Measurements from ENCODE around the gene PNLIPRP3.
A peak's percentile ranks its signal among the peaks of the same experiment; 100 is the strongest.

The PNLIPRP3 gene

DNA sequence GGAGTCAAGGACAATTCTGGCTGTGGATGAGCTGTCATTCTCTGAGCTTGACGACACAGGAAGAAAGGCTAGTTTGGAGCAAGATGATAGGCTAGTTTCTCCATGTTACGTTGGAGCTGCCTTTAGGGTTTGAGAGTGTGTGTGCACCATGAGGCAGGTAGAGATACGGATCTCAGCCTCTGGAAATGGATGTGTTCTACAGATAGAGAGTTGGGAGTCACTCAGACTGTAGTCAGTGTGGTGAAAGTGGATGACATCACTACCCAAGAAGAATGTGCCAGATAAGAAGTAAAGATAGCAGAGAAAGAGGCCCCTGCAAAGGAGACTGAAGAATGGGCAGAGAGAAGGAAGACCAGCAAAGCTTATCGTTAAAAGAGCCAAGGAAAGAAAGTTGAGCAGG, 42.4 kb downstream of the PNLIPRP3 start:
- H3K27me3 Mint-ChIP-seq: no peaks in the 10 kb centered on the region
- no peak for ATAC-seq
- peaks cover 7% of the 10 kb centered on the region for H3K9me3 Mint-ChIP-seq
- no peaks in the 10 kb centered on the region for H3K4me1 Mint-ChIP-seq
- H3K36me3 Mint-ChIP-seq: no peaks in the 10 kb centered on the region
- no peak overlapping the region for H3K27ac Mint-ChIP-seq
- H3K4me3 Mint-ChIP-seq: no peak overlapping the region

DNA sequence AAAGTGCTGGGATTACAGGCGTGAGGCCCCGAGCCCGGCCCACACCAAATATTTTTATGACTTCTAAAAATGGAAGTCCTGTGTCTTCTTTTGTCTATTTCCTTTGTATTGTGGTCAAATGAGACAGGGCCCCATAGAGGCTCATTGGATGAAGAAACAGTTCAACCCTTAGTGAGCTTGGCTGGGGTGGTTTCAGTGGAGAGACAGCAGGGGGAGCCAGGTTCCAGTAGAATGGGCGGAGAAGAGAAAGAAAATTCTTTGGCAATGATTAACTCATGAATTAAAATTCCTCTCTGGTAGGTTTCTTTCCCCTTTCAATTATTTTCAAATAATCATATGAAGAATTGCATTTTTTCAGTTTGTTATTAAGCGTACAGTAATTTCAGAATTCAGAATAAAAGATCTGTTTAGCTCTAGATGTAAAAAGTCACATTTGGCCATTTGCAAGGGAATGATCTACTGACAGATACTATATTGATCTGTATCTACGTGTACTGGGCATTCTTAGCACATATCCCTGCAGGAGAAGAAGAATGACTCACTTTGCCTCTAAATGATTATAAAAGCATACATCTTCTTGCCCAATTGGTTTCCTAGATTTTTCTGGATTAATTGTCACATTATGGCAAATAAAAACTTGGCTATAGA, 43.2 kb downstream of the PNLIPRP3 start:
- H3K4me3 Mint-ChIP-seq: no peak overlapping the region
- no peaks in the 10 kb centered on the region for H3K36me3 Mint-ChIP-seq
- H3K9me3 Mint-ChIP-seq: peaks cover 9% of the 10 kb centered on the region
- H3K4me1 Mint-ChIP-seq: no peaks in the 10 kb centered on the region
- ATAC-seq: no peak
- no peaks in the 10 kb centered on the region for H3K27me3 Mint-ChIP-seq
- no peak overlapping the region for H3K27ac Mint-ChIP-seq

DNA sequence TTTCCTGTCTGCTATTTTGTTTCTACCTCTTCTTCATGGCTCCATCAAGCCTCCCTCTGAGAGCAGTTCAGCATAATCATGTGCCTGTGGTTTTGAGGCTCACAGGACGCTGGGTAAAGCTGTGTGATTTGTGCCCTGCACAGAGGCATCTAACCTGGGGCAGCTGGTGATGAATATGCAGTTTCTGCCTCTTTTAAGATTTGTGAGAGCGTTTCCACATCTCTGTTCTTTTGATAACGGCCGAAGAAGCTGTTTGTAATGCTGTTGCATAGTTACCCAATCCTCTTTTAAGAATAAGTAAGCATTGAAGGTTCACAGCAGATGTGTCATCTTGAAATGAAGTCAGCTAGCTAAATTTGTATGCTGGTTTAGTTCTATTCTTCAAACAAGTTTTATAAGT, 45.2 kb downstream of the PNLIPRP3 start:
- no peaks in the 10 kb centered on the region for H3K36me3 Mint-ChIP-seq
- H3K27me3 Mint-ChIP-seq: no peaks in the 10 kb centered on the region
- H3K4me1 Mint-ChIP-seq: no peaks in the 10 kb centered on the region
- H3K9me3 Mint-ChIP-seq: peaks cover 9% of the 10 kb centered on the region
- ATAC-seq: no peak
- no peak overlapping the region for H3K4me3 Mint-ChIP-seq
- H3K27ac Mint-ChIP-seq: no peak overlapping the region

DNA sequence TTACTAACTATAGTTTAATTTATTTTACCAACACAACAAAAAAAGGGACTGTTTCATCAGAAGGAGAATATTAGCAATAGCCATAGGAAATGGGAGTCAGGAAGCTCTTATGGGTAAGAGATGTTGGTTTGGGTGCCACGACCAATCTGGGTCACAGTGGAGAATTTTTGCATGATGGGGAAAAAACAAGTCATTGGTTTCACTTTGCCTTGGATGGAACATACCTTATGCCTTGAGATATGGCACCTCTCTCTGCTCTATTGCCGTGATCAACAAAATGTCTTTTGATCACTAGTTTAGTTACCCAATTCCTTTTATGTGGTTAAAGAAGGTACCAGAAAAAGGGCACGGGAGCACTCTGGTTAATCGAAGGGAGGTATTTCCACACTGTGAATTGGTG, 48.2 kb downstream of the PNLIPRP3 start:
- H3K4me1 Mint-ChIP-seq: no peaks in the 10 kb centered on the region
- H3K27me3 Mint-ChIP-seq: no peaks in the 10 kb centered on the region
- no peak overlapping the region for H3K27ac Mint-ChIP-seq
- ATAC-seq: no peak
- H3K4me3 Mint-ChIP-seq: no peak overlapping the region
- H3K9me3 Mint-ChIP-seq: peaks cover 6% of the 10 kb centered on the region
- H3K36me3 Mint-ChIP-seq: no peaks in the 10 kb centered on the region

DNA sequence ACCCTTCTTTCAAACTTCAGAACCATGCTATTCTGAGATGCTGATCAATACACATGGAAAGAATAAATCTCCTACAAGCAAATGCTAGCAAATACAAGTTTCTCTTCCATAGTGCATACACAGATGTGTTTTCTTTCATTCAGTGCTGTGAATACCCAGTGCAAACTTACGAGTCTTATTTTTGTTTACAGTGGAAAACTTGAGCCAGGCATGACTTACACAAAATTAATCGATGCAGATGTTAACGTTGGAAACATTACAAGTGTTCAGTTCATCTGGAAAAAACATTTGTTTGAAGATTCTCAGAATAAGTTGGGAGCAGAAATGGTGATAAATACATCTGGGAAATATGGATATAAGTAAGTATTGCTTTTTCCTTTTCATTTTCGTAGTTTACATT, 48.8 kb downstream of the PNLIPRP3 start:
- no peak overlapping the region for H3K4me3 Mint-ChIP-seq
- H3K9me3 Mint-ChIP-seq: peaks cover 6% of the 10 kb centered on the region
- no peak overlapping the region for H3K27ac Mint-ChIP-seq
- no peaks in the 10 kb centered on the region for H3K36me3 Mint-ChIP-seq
- no peaks in the 10 kb centered on the region for H3K4me1 Mint-ChIP-seq
- H3K27me3 Mint-ChIP-seq: no peaks in the 10 kb centered on the region
- no peak for ATAC-seq

DNA sequence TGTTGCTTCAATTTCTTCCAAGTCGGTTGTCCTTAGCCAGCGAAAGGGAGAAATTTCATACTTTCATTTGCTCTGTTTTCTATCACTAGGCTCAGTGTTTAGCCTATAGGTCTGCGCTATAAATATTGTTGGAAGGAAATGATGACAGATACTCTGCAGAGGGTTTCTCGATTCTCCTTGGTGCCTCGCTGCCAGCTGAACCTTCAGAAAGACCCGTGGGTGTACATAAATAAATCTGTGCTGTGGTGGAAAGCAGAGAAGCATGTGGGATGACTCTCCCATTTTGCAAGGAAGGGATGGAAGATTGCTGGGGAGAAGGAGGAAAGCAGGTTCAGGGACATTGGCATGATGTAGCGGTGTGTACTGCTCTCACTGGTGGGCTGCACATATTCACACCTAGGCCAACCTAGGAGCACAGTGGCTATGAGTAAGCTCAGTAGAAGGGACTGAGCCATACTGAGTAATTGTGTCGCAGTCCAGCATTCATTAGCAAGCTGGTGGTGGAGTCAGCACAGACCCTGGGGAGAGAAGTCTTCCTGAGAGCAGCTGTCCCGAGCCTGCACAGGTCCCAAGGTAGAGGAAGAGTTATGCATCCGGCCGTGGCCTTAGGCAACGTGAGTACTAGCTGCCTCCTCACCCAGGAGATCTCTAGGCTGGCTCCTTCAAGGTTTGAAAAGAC, 50.5 kb downstream of the PNLIPRP3 start:
- peaks cover 10% of the 10 kb centered on the region for H3K9me3 Mint-ChIP-seq
- no peaks in the 10 kb centered on the region for H3K27me3 Mint-ChIP-seq
- H3K27ac Mint-ChIP-seq: no peak overlapping the region
- peak; percentile 39 for ATAC-seq
- no peaks in the 10 kb centered on the region for H3K4me1 Mint-ChIP-seq
- no peaks in the 10 kb centered on the region for H3K36me3 Mint-ChIP-seq
- H3K4me3 Mint-ChIP-seq: no peak overlapping the region

DNA sequence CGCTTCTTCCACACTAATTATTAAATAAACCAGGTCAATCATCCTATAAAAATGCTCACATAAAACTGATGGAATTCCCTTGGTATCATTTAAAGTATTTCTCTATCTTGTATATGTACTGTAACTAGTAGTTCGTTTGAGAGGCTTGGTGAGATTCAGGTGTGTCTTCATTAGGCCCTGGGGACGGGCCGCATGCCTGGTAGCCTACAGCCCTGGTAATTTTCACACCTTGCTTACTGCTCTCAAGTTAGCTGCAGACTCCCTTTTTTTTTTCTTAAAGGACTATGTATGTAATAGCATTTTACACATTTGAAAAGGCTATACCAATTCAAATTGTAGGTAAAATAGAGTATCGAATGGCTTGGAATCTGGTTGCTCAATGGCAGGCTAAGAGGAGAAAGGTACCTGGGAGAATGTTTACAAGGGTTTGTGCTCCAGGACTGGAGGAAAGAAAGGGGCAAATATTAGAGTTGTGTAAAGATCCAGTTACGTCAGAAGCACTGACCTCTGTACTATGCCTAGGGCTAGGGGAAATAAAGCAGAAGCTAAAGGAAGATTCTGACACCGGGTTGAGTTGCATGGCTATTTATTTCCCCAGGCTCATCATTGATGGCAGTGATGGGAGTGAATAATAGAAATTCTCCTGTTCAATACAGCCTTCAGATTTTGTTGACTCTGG, 59.3 kb downstream of the PNLIPRP3 start:
- no peak overlapping the region for H3K4me3 Mint-ChIP-seq
- peaks cover 10% of the 10 kb centered on the region for H3K27me3 Mint-ChIP-seq
- H3K36me3 Mint-ChIP-seq: no peaks in the 10 kb centered on the region
- no peak for ATAC-seq
- no peak overlapping the region for H3K27ac Mint-ChIP-seq
- no peaks in the 10 kb centered on the region for H3K4me1 Mint-ChIP-seq
- H3K9me3 Mint-ChIP-seq: no peaks in the 10 kb centered on the region

DNA sequence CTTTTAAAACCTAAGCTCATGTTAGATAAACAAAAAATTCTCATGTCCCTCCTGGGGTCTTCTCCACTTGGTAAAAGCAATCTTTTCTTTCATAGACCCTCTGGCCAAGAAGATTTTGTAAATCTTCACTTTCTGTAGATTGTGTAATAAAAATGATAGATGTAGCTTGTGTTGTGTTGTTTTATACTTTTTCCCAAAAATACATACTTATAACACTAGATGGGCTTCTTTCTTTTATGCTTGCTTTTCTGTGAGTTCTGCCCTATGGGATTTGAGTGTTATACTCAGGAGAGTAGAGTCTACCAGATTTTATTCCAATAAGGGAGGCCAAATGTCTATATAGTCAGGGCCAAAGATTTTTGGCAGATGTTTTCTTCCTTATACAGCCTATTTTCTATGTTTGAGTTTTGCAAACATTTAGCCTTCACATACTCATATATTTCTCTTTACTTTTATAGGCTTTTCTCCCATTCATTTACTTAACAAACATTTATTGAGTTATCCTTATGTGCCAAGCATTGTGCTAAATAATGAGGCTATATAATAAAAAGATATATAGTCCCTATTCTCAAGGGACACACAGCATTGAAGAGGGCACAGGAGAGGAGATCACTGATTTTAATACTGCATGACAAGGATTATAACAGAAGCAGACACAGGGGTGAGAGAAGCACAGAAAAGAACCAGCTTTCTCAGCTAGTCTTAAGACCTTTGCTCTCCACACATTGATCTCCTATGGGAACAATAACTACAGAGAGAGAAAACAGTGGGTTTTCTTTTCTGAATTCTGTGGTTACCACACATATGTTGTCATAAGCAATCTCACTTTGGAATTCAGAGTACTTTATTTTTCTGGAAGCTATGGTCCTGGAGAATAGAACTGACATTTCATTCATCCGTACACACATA, 60.1 kb downstream of the PNLIPRP3 start:
- ATAC-seq: no peak
- no peaks in the 10 kb centered on the region for H3K4me1 Mint-ChIP-seq

DNA sequence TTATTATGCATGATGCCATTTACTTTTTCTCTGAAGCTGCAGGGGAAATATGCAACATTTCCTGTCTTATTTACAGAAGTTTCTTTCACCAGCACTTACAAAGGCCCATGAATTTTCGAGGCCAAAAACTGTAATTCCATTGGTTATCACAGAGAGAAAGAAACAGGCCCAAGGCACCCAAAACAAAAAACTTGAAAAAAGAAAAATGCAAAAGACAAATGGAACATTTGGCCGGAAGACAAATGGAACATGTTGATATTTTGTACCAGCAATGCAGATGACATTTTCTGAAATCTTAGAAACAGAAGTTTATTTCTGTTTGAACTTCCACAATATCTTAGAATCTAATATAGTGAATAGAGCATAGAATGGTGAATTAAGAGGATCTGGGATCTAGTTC, 61.8 kb downstream of the PNLIPRP3 start:
- H3K4me1 Mint-ChIP-seq: no peaks in the 10 kb centered on the region
- no peak overlapping the region for H3K27ac Mint-ChIP-seq
- no peak overlapping the region for H3K4me3 Mint-ChIP-seq
- ATAC-seq: no peak
- peaks cover 3% of the 10 kb centered on the region for H3K9me3 Mint-ChIP-seq
- no peaks in the 10 kb centered on the region for H3K36me3 Mint-ChIP-seq
- peaks cover 10% of the 10 kb centered on the region for H3K27me3 Mint-ChIP-seq

More for the DNA sequence above, 60.1 kb downstream of the PNLIPRP3 start:
- no peak overlapping the region for H3K27ac Mint-ChIP-seq
- peaks cover 10% of the 10 kb centered on the region for H3K27me3 Mint-ChIP-seq
- H3K9me3 Mint-ChIP-seq: no peaks in the 10 kb centered on the region
- no peaks in the 10 kb centered on the region for H3K36me3 Mint-ChIP-seq
- no peak overlapping the region for H3K4me3 Mint-ChIP-seq

DNA sequence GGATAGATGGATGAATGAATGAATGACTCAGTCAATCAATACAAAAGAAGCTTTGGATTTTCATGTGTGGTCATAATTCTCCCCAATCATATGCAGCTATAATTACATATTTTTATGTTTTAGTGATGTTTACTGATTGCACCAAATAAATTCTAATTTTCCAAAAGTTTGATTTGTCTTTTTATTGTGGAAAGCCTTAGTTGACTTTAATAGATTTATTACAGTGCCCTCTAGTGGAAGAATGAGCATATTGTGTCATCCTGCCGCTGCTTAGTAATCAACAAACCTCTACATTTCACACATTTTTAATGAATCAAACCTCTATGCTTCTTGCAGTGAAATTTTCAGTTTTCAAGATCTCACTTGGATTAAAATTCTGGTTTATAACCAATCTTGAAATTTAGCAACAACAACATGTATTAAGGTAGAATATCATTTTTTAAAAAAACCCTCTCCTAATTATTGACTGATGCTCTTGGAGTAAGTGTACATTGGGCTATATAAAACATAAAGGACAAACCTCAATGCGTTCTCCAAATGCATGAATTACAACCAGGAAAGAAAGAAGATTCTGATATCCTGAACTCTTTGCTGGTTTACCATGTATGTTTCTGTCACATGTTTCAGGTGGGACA, 62.5 kb downstream of the PNLIPRP3 start:
- Mint-ChIP-seq H3K27me3 (peaks cover 10% of the 10 kb centered on the region), H3K4me3 (no peak overlapping the region), H3K27ac (no peak overlapping the region), H3K4me1 (no peaks in the 10 kb centered on the region), H3K36me3 (no peaks in the 10 kb centered on the region), H3K9me3 (peaks cover 3% of the 10 kb centered on the region)
- ATAC-seq: no peak

DNA sequence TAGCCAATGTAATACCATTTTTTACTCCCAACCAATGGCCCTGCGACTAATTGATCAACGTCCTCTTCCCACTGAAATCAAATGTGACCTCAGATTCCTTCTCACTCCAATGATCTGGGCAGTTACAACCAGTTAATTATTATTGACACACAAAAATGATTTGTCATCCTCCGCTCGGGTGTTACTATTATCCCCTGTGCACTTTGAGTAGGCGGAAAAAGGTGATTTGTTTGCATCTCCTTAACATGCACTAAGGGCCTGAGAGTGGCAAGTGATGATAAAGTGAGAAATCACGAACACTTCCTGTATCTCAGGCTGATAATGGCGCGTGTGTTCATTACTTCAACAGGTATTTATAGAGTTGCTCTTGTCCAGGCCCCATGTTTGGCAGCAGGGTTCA, 77.1 kb downstream of the PNLIPRP3 start:
- H3K9me3 Mint-ChIP-seq: peaks cover 7% of the 10 kb centered on the region
- no peak overlapping the region for H3K27ac Mint-ChIP-seq
- H3K4me1 Mint-ChIP-seq: no peaks in the 10 kb centered on the region
- H3K4me3 Mint-ChIP-seq: no peak overlapping the region
- no peak for ATAC-seq
- no peaks in the 10 kb centered on the region for H3K27me3 Mint-ChIP-seq
- H3K36me3 Mint-ChIP-seq: no peaks in the 10 kb centered on the region

DNA sequence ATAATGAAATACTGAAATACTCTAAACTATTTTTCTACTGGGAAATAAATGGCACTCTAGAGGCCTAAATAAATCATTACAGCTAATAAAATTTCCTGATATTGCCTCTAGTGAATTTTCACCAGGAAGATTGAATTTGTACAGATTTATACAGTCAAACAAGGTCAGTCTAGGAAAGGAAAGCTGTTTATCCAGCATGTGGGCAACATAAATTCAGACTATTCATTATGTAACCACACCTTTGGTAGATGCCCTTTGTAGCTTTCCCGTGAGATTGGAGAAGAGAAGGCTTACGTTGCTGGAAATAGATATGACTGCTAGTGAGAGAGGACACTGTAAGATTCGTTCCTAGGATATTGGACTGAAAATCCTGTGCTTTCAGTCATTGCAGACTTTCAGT, 82.9 kb downstream of the PNLIPRP3 start:
- Mint-ChIP-seq H3K4me1 (no peaks in the 10 kb centered on the region), H3K9me3 (peaks cover 7% of the 10 kb centered on the region), H3K4me3 (no peak overlapping the region), H3K36me3 (no peaks in the 10 kb centered on the region), H3K27ac (no peak overlapping the region), H3K27me3 (peaks cover 13% of the 10 kb centered on the region)
- no peak for ATAC-seq

DNA sequence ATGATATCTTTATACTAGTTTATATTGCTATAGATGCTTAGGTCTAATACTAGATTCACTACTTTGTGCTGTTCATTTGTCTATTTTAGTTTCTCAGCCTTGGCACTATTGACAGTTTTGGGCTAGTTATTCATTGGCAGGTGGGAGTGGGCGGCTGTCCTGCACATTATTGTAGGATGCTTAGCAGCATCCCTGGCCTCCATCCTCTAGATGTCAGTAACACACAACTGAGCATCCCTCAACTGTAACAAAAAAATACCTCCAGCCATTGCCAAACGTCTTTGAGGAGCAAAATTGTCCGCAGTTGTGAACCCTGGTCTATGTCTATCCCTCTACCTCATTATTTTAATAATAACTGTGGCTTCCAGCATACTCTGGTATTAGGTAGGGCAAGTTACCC, 83.7 kb downstream of the PNLIPRP3 start:
- Mint-ChIP-seq H3K4me1 (no peaks in the 10 kb centered on the region), H3K4me3 (no peak overlapping the region), H3K27me3 (peaks cover 13% of the 10 kb centered on the region), H3K27ac (no peak overlapping the region), H3K9me3 (peaks cover 7% of the 10 kb centered on the region), H3K36me3 (no peaks in the 10 kb centered on the region)
- ATAC-seq: no peak

DNA sequence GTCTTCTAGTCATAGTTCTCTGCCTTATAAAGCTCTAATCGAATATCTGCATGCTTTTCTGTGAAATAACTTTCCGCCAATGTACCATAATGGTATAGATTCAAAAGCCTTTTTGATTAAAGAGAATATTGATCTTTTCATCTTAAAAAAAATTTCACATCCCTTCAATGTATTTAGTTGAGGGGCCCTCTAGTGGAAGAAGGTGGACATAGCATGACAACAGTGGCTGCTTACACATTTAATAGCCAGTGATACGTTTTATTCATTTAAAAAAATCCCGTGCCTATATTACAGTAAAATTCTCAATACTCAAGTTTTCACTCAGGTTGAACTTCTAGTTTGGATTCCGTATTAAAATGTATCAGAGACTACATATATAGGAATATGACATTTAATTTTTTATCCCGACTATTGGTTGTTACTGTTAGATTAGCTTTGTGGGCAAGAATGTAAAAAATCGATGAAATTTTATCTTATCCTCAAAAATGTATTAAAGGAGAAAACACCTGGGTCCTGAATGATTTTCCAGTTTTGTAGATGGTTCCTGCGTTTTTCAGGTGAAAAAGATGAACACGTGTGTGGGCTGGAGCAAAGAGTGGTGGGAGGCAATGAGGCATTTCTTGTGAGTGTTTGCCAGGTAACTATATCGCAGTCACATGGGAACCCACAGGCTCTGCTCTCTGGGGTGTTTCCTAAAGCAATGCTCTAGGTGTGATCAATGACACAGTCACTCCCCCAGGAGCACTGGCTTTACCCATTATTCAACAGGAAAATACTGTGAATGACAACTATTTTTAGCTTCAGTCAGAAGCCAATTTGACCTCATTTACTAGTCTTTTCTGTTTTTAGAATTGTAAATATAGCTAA, 94.0 kb downstream of the PNLIPRP3 start:
- no peaks in the 10 kb centered on the region for H3K27me3 Mint-ChIP-seq
- no peak overlapping the region for H3K4me3 Mint-ChIP-seq
- H3K36me3 Mint-ChIP-seq: no peaks in the 10 kb centered on the region
- no peak for ATAC-seq
- H3K9me3 Mint-ChIP-seq: no peaks in the 10 kb centered on the region
- no peak overlapping the region for H3K27ac Mint-ChIP-seq
- H3K4me1 Mint-ChIP-seq: no peaks in the 10 kb centered on the region

Data from stimulated activated memory B cell treated with anti-CD40 and anti-IgM and Interleukin-4, amounts not matched to agents 10 μg/mL and 1 μg/mL and 100 μg/mL, for 72 hours (primary cell).